Prostate gland (tissue), 2 donors: ENCODE results near the gene GZF1.

Source experiments
- CTCF ChIP-seq, 4 experiments: fragments of 200-600 bp in 2 of 4; fragments of 450-650 bp in 2 of 4; sonication (generic) in 2 of 4; IDR thresholded peaks; 1 replicate in 3 of 4; 2 replicates in 1 of 4; pipeline ENCODE4 v1.5.1; 2016 to 2019; ENCODE audit warnings: antibody characterized with exemption in 4 of 4, mild to moderate bottlenecking in 2 of 4, moderate library complexity in 2 of 4
- POLR2A ChIP-seq: fragments of 450-650 bp; IDR thresholded peaks from one replicate; pipeline ENCODE4 v1.6.1; 2016; ENCODE audit warnings: antibody characterized with exemption, mild to moderate bottlenecking
- POLR2AphosphoS5 ChIP-seq: sonication (generic); formaldehyde crosslinking; IDR thresholded peaks from one replicate; pipeline ENCODE4 v1.6.1; 2017; ENCODE audit warnings: antibody characterized with exemption

GRCh38 chr20:23350196-23350903 is 11.6 kb upstream of the GZF1 start, which contains the start of gene NXT1:
- peak in 2 of 4 experiments; percentile 10 to 14 for TF ChIP-seq CTCF (IDR thresholded peaks at IDR 0.05)
- TF ChIP-seq POLR2A: peak; percentile 82
- TF ChIP-seq POLR2AphosphoS5: peak; percentile 98
